A549 treated with GW870086 at 1 μM for 4 hours (cell line): ENCODE measurements around the gene BCL7C. TPM values are rescaled to one million over a fixed set of nuclear protein-coding genes. Genes with fewer than 3 reads are reported as not detected.

ENCODE experiments used
- total RNA-seq: library from RNA; stranded (reverse); fragments of 200-300 nt; extraction: Qiagen RNA extraction; gene quantifications from 5 replicates; pipeline ENCODE4 v1.2.3, GENCODE V29; 2022; ENCODE audit warnings: low read depth

BCL7C gene
- total RNA-seq, result 26.1 to 42.8 TPM (median 37.7 TPM) in 5 replicates

DNA sequence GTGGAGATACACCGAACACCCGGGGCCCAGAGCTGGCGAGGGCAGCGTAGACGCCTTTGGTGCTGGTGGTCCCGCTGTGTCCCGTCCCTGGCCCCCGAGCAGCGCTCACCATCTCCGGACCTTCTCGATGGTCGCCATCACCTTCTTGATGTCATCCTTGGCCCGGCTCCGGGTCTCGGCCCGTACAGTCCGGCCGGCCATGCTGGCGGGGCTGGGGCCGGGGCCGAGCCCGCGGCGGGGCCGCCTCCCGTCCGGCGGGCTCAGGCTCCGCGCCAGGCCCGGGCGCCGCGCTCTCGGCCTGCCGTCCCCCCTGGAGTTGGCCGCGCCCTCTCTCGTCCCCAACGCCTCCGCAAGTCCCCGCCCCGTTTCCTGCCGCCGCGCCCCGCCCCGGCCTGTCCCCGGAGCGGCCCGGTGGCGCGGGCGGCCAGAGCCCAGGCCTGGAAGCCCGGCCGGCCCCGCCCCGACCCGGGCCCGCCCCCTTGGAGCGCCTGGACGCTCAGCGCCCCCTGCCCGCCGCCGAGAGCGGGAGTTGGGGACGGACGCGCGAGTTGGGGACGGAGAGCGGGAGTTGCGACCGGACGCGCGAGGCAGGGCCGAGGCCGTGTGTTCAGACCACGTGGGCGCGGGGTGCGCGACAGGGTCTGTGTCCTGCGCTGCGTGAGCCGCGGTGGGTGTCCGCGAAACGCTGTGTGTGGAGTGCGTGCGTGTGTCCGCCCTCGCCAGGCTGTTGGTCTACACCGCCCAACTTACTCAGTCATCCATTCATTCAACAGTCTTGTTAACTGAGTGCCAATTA lies at the start of gene BCL7C:
BCL7C (minus strand) TSS at position 334 of the 796 bp plus-strand sequence; CDS start at position 201, 133 bp downstream.

DNA sequence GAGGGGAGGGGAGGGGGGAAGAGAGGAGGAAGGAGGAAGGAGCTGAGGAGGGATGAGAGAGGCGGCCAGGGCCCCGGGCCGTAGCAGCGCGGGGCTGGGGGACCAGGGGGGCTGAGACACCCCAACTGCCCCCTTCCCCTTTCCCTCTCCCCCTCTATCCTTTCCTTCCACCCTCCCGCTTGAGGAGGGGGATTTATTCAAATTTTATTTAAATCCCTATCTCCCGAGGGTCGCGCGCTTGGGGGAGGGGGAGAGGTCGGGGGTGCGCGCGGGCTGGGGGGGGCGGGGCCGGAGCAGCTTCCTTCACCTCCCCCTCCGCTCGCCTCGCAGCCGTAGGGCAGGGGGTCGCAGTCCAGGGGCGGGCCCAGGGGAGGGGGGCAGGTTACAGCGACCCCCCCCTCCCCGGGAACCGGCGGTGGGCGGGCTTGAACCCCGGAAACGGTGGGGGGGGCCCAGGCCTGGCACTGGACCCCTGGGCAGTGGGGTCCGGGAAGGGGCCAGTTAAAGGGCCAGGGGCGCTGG lies 29.7 kb upstream of the BCL7C start, which contains the start of gene FBXL19:
FBXL19 (plus strand) TSS at position 19 of the 522 bp plus-strand sequence. CDS start 2,183 bp downstream, outside the sequence.

DNA sequence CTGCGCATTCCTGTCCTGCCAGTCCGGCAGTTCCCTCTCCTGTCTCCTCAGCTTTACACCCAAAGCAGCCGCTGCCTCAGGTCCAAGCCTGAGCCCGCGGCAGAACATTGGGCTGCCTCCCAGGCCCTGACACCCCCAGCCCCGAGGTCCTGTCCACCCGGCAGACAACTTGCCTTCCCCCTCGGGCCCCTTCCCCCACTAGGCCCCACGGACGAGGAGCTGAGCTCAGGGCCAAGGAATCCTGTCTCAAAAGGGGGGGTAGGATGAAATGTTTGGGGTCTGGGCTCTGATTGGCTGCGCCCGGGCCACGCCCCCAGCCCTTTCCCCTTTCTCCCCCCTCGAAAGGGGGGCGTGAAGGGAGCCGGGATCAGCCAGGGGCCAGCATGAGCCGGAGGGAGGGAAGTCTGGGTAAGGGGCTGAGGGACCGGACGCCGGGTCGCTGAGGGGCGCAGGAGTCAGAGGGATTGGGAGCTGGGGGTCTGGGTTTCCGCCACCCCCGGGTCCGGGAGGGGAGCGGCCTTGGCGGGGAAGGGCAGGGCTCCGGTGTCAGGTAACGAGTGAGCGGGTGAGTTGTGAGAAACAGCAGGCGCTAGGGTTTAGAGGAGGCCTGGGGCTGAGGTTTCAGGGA lies 2.5 kb upstream of the BCL7C start, which contains the start of gene CTF1:
CTF1 (plus strand) TSS at position 354 of the 628 bp plus-strand sequence; CDS start at position 384, 30 bp downstream.

Other genes starting within 250 kb of the BCL7C start
- 20.5 to 24.8 TPM (median 22.6 TPM) in 5 replicates for gene PRR14, start 243.1 kb downstream of the BCL7C start, total RNA-seq
- gene FBRS, start 235.6 kb downstream of the BCL7C start, total RNA-seq, result 29.0 to 42.4 TPM (median 40.9 TPM) in 5 replicates
- gene SRCAP, start 194.9 kb downstream of the BCL7C start, total RNA-seq, result 10.9 to 27.0 TPM (median 21.2 TPM) in 5 replicates
- 23.5 to 29.4 TPM (median 28.8 TPM) in 5 replicates for gene PHKG2, start 145.7 kb downstream of the BCL7C start, total RNA-seq
- 5.6 to 9.2 TPM (median 7.7 TPM) in 5 replicates for gene CFAP119, start 132.0 kb downstream of the BCL7C start, total RNA-seq
- gene RNF40, start 131.8 kb downstream of the BCL7C start, total RNA-seq, result 71.8 to 88.1 TPM (median 83.4 TPM) in 5 replicates
- 15.4 to 18.3 TPM (median 18.0 TPM) in 5 replicates for gene ZNF629, start 106.9 kb downstream of the BCL7C start, total RNA-seq
- 0.13 to 0.39 TPM (median 0.23 TPM) in 4 of 5 replicates, not detected in the other for gene CTF1, start 2.5 kb upstream of the BCL7C start, total RNA-seq
- gene FBXL19, start 29.5 kb upstream of the BCL7C start, total RNA-seq, result 12.9 to 20.9 TPM (median 19.0 TPM) in 5 replicates
- gene ORAI3, start 55.0 kb upstream of the BCL7C start, total RNA-seq, result 10.0 to 14.0 TPM (median 12.7 TPM) in 5 replicates
- gene SETD1A, start 63.7 kb upstream of the BCL7C start, total RNA-seq, result 13.9 to 22.3 TPM (median 19.3 TPM) in 5 replicates
- 14.0 to 17.1 TPM (median 14.3 TPM) in 5 replicates for gene HSD3B7, start 91.1 kb upstream of the BCL7C start, total RNA-seq
- 1.5 to 2.2 TPM (median 2.0 TPM) in 5 replicates for gene STX1B, start 116.6 kb upstream of the BCL7C start, total RNA-seq
- gene STX4, start 139.5 kb upstream of the BCL7C start, total RNA-seq, result 57.2 to 70.6 TPM (median 65.1 TPM) in 5 replicates
- 12.1 to 21.1 TPM (median 15.1 TPM) in 5 replicates for gene ZNF668, start 180.2 kb upstream of the BCL7C start, total RNA-seq
- gene ZNF646, start 180.3 kb upstream of the BCL7C start, total RNA-seq, result 8.4 to 10.9 TPM (median 10.0 TPM) in 5 replicates
- 1.00 to 2.0 TPM (median 1.1 TPM) in 5 replicates for gene PRSS53, start 194.9 kb upstream of the BCL7C start, total RNA-seq
- gene VKORC1, start 200.7 kb upstream of the BCL7C start, total RNA-seq, result 105 to 143 TPM (median 141 TPM) in 5 replicates
- 39.1 to 56.9 TPM (median 51.7 TPM) in 5 replicates for gene BCKDK, start 214.3 kb upstream of the BCL7C start, total RNA-seq
- gene KAT8, start 223.6 kb upstream of the BCL7C start, total RNA-seq, result 41.4 to 47.3 TPM (median 43.6 TPM) in 5 replicates
- 0.72 to 1.1 TPM (median 0.85 TPM) in 5 replicates for gene PRSS8, start 241.7 kb upstream of the BCL7C start, total RNA-seq